ENCODE results near the gene BMPR1A. TPM values are rescaled to one million over a fixed set of nuclear protein-coding genes. Genes with fewer than 3 reads are reported as not detected.

Gene BMPR1A
- total and polyA plus RNA-seq, 4 donors: 3.8 to 66.2 (median 19.7) TPM

DNA sequence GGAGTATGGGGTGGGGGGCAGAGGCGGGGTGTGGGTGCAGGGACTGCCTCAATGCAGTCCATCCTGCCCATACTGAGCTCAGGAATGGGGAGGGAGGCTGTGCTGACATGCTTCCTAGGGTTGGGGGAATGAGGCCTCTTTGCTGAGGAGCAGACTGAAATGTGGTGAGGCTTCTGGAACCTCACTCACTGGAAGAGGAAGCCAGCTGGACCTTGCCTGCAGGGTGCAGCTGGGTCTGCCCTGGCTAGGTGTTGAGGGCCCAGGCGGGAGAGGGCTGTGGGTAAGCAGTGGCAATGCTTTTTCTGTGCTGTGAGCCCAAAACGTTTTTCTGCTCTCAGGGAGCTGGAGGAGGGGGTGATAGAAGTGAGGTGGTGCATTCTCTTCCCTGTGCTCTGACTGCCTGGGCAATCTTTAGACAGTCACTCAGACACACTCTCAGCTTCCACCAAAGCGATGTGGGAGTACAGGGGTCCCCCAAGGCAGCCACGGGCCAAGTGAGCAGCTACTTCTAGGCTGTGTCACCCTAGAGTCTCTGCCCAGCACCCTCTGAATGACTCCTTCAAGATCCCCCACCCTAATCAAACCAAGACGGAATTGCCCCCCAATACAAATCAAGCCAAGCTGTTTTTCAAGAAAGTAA, 41.1 kb upstream of the BMPR1A start:
- ATAC-seq (ENCODE audit: insufficient read depth, low FRiP score): no peak
- Histone ChIP-seq H3K9me3 (ENCODE audit: control insufficient read depth in 4 of 4, insufficient read depth in 3 of 4, low read length in 3 of 4) (no peaks in the 10 kb centered on the region), H3K27ac (ENCODE audit: low read depth in 1 of 2, low read length in 1 of 2) (no peak overlapping the region), H3K36me3 (ENCODE audit: control insufficient read depth in 4 of 4, insufficient read depth in 4 of 4, low read length in 4 of 4) (no peaks in the 10 kb centered on the region), H3K27me3 (ENCODE audit: control insufficient read depth in 3 of 3, insufficient read depth in 3 of 3, low read length in 2 of 3) (no peaks in the 10 kb centered on the region), H3K9ac (ENCODE audit: insufficient read depth in 1 of 2, low read length in 2 of 2) (no peak overlapping the region), H3K4me3 (no peak overlapping the region), H3K4me1 (ENCODE audit: control insufficient read depth in 5 of 5, insufficient read depth in 5 of 5, low read length in 5 of 5) (peaks cover 0 to 15% (median 4%) of the 10 kb centered on the region in 5 donors)
- DNase-seq: no peak
- 68 to 75% methylated on average over 6 of the region's 6 CpGs for WGBS, 2 donors
- TF ChIP-seq, protein P1, sequence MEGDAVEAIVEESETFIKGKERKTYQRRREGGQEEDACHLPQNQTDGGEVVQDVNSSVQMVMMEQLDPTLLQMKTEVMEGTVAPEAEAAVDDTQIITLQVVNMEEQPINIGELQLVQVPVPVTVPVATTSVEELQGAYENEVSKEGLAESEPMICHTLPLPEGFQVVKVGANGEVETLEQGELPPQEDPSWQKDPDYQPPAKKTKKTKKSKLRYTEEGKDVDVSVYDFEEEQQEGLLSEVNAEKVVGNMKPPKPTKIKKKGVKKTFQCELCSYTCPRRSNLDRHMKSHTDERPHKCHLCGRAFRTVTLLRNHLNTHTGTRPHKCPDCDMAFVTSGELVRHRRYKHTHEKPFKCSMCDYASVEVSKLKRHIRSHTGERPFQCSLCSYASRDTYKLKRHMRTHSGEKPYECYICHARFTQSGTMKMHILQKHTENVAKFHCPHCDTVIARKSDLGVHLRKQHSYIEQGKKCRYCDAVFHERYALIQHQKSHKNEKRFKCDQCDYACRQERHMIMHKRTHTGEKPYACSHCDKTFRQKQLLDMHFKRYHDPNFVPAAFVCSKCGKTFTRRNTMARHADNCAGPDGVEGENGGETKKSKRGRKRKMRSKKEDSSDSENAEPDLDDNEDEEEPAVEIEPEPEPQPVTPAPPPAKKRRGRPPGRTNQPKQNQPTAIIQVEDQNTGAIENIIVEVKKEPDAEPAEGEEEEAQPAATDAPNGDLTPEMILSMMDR (IDR thresholded peaks at IDR 0.05; ENCODE audit: control extremely low read depth, extremely low read depth): no peak

DNA sequence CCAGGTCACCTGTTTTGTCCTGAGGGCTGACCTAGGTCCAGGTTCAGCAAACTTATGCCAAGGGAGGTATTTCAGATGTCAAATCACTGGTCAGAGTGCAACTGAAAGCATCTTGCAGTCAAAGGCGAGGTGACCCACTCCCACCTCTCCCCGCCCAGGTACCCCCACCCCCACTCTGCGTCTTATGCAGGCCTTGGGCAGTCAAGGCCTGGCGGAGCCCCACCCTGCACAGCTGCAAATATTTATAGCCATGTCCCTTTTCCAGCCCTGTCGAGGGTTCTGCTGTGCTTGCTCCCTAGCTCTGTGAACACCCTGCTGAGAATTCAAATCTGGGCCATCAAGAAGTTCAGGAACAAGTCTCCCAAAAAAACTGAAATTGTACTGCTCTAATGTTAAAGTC, 40.6 kb upstream of the BMPR1A start:
- H3K27ac ChIP-seq (ENCODE audit: low read depth in 1 of 2, low read length in 1 of 2): no peak overlapping the region
- no peak for ATAC-seq (ENCODE audit: insufficient read depth, low FRiP score)
- no peaks in the 10 kb centered on the region for H3K9me3 ChIP-seq (ENCODE audit: control insufficient read depth in 4 of 4, insufficient read depth in 3 of 4, low read length in 3 of 4)
- H3K4me1 ChIP-seq (ENCODE audit: control insufficient read depth in 5 of 5, insufficient read depth in 5 of 5, low read length in 5 of 5): peaks cover 0 to 12% (median 2%) of the 10 kb centered on the region in 5 donors
- H3K27me3 ChIP-seq (ENCODE audit: control insufficient read depth in 3 of 3, insufficient read depth in 3 of 3, low read length in 2 of 3): no peaks in the 10 kb centered on the region
- TF ChIP-seq, protein P1 (IDR thresholded peaks at IDR 0.05; ENCODE audit: control extremely low read depth, extremely low read depth): no peak
- no peak overlapping the region for H3K9ac ChIP-seq (ENCODE audit: insufficient read depth in 1 of 2, low read length in 2 of 2)
- H3K36me3 ChIP-seq (ENCODE audit: control insufficient read depth in 4 of 4, insufficient read depth in 4 of 4, low read length in 4 of 4): no peaks in the 10 kb centered on the region
- no peak overlapping the region for H3K4me3 ChIP-seq
- DNase-seq: no peak
- 85 to 87% methylated on average over 5 of the region's 5 CpGs for WGBS, 2 donors

DNA sequence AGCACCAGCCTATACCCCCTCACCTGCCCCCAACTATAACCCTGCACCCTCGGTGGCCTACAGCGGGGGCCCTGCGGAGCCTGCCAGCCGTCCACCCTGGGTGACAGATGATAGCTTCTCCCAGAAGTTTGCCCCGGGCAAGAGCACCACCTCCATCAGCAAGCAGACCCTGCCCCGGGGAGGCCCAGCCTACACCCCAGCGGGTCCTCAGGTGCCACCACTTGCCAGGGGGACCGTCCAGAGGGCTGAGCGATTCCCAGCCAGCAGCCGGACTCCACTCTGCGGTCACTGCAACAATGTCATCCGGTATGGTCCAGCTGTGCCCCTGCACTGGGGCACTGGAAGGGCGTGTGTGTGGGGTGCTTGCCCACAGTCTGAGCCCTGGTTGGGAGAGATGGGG, 40.0 kb upstream of the BMPR1A start:
- Histone ChIP-seq H3K4me3 (no peak overlapping the region), H3K4me1 (ENCODE audit: control insufficient read depth in 5 of 5, insufficient read depth in 5 of 5, low read length in 5 of 5) (peaks cover 0 to 10% (median 0%) of the 10 kb centered on the region in 5 donors), H3K27me3 (ENCODE audit: control insufficient read depth in 3 of 3, insufficient read depth in 3 of 3, low read length in 2 of 3) (no peaks in the 10 kb centered on the region), H3K36me3 (ENCODE audit: control insufficient read depth in 4 of 4, insufficient read depth in 4 of 4, low read length in 4 of 4) (peaks cover 0 to 2% (median 0%) of the 10 kb centered on the region in 4 donors), H3K9me3 (ENCODE audit: control insufficient read depth in 4 of 4, insufficient read depth in 3 of 4, low read length in 3 of 4) (no peaks in the 10 kb centered on the region), H3K27ac (ENCODE audit: low read depth in 1 of 2, low read length in 1 of 2) (no peak overlapping the region), H3K9ac (ENCODE audit: insufficient read depth in 1 of 2, low read length in 2 of 2) (no peak overlapping the region)
- ATAC-seq (ENCODE audit: insufficient read depth, low FRiP score) (no peak), DNase-seq (no peak)
- TF ChIP-seq, protein P1 (IDR thresholded peaks at IDR 0.05; ENCODE audit: control extremely low read depth, extremely low read depth): no peak
- WGBS, 2 donors: 92 to 93% methylated on average over 13 of the region's 13 CpGs

DNA sequence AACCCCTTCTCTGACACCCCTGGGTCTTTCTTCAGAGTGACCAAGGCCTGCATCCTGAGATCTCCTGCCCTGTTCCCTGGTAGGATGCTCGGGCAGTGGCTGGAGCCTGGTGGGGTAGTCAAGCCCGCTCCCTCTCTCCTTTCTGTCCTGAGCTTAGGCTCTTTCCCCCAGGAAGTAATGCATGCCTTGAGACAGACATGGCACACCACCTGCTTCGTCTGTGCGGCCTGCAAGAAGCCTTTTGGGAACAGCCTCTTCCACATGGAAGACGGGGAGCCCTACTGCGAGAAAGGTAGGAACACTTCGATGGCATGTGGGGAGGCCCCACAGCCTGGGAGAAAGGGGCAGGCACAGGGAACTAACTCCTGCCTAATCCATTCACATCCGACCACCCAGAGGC, 37.9 kb upstream of the BMPR1A start:
- H3K36me3 ChIP-seq (ENCODE audit: control insufficient read depth in 4 of 4, insufficient read depth in 4 of 4, low read length in 4 of 4): peaks cover 0 to 2% (median 0%) of the 10 kb centered on the region in 4 donors

More for the DNA sequence above, 37.9 kb upstream of the BMPR1A start:
- Histone ChIP-seq H3K4me3 (no peak overlapping the region), H3K4me1 (ENCODE audit: control insufficient read depth in 5 of 5, insufficient read depth in 5 of 5, low read length in 5 of 5) (peaks cover 0 to 3% (median 0%) of the 10 kb centered on the region in 5 donors), H3K9ac (ENCODE audit: insufficient read depth in 1 of 2, low read length in 2 of 2) (no peak overlapping the region), H3K27me3 (ENCODE audit: control insufficient read depth in 3 of 3, insufficient read depth in 3 of 3, low read length in 2 of 3) (no peaks in the 10 kb centered on the region), H3K27ac (ENCODE audit: low read depth in 1 of 2, low read length in 1 of 2) (no peak overlapping the region), H3K9me3 (ENCODE audit: control insufficient read depth in 4 of 4, insufficient read depth in 3 of 4, low read length in 3 of 4) (no peaks in the 10 kb centered on the region)
- 92 to 95% methylated on average over 8 of the region's 8 CpGs for WGBS, 2 donors
- TF ChIP-seq, protein P1 (IDR thresholded peaks at IDR 0.05; ENCODE audit: control extremely low read depth, extremely low read depth): no peak
- no peak for ATAC-seq (ENCODE audit: insufficient read depth, low FRiP score)
- no peak for DNase-seq
